Neural cell (in vitro differentiated cells): ENCODE data around the gene RUFY3. TPM values are rescaled to one million over a fixed set of nuclear protein-coding genes. Genes with fewer than 3 reads are reported as not detected.

ENCODE experiments used
- H2AFZ ChIP-seq: fragments of 200-600, 300-800 bp; sonication (generic), shearing (Covaris generic); 2 replicates; pipeline ENCODE4 v1.6.0; 2014; ENCODE audit warnings: low read depth, mild to moderate bottlenecking, antibody characterized with exemption, low read length, moderate library complexity
- H3F3A ChIP-seq: fragments of 200-600 bp; shearing (Covaris generic); 2 replicates; pipeline ENCODE4 v1.6.1; 2016; ENCODE audit warnings: mild to moderate bottlenecking, moderate library complexity, mixed read lengths, antibody characterized with exemption, low read length; ENCODE audit not compliant: insufficient read depth, poor library complexity, severe bottlenecking
- H3K27ac ChIP-seq: fragments of 200-600, 300-800 bp; sonication (generic), shearing (Covaris generic); 2 replicates; pipeline ENCODE4 v1.5.1; 2014; ENCODE audit warnings: mild to moderate bottlenecking, low read length, moderate library complexity
- H3K27me3 ChIP-seq: fragments of 300-800, 200-600 bp; sonication (generic), shearing (Covaris generic); 2 replicates; pipeline ENCODE4 v1.6.0; 2014; ENCODE audit warnings: mild to moderate bottlenecking, low read depth, low read length, moderate library complexity; ENCODE audit not compliant: insufficient read depth
- H3K36me3 ChIP-seq: fragments of 300-800, 200-600 bp; sonication (generic), shearing (Covaris generic); 2 replicates; pipeline ENCODE4 v1.5.1; 2014; ENCODE audit warnings: mild to moderate bottlenecking, antibody characterized with exemption, low read length, moderate library complexity; ENCODE audit not compliant: insufficient read depth
- H3K4me2 ChIP-seq: fragments of 300-800, 200-600 bp; sonication (generic), shearing (Covaris generic); 2 replicates; pipeline ENCODE4 v1.6.0; 2014; ENCODE audit warnings: mild to moderate bottlenecking, low read length
- H3K4me3 ChIP-seq: fragments of 300-800, 200-600 bp; sonication (generic), shearing (Covaris generic); 2 replicates; pipeline ENCODE4 v1.5.1; 2014; ENCODE audit warnings: mild to moderate bottlenecking, low read length, moderate library complexity
- H3K79me2 ChIP-seq: fragments of 200-600 bp; shearing (Covaris generic); replicated peaks from 2 replicates; pipeline ENCODE4 v1.6.0; 2014; ENCODE audit warnings: mild to moderate bottlenecking, low read length, moderate library complexity; ENCODE audit not compliant: insufficient read depth
- H3K9ac ChIP-seq: fragments of 300-800, 200-600 bp; sonication (generic), shearing (Covaris generic); 2 replicates; pipeline ENCODE4 v1.6.1; 2016; ENCODE audit warnings: mild to moderate bottlenecking, low read length, mixed read lengths
- H3K9me2 ChIP-seq: fragments of 200-600 bp; shearing (Covaris generic); 2 replicates; pipeline ENCODE4 v1.6.1; 2016; ENCODE audit warnings: mild to moderate bottlenecking, low read length, mixed read lengths; ENCODE audit not compliant: insufficient read depth
- H3K9me3 ChIP-seq: fragments of 200-600, 300-800 bp; sonication (generic), shearing (Covaris generic); 2 replicates; pipeline ENCODE4 v1.6.1; 2016; ENCODE audit warnings: mild to moderate bottlenecking, mixed run types, low read length, moderate library complexity, mixed read lengths
- H4K20me1 ChIP-seq: fragments of 200-600 bp; shearing (Covaris generic); 2 replicates; pipeline ENCODE4 v1.6.1; 2016; ENCODE audit warnings: mild to moderate bottlenecking, mixed run types; ENCODE audit not compliant: insufficient read depth
- CTCF ChIP-seq: fragments of 450-650 bp; IDR thresholded peaks from 2 replicates; pipeline ENCODE4 v1.5.1; 2014; ENCODE audit warnings: antibody characterized with exemption, mild to moderate bottlenecking, moderate library complexity; ENCODE audit not compliant: poor library complexity, severe bottlenecking
- EP300 ChIP-seq: fragments of 450-650 bp; conservative IDR thresholded peaks from 2 replicates; pipeline ENCODE4 v1.6.1; 2014; ENCODE audit warnings: antibody characterized with exemption, mild to moderate bottlenecking, moderate library complexity; ENCODE audit not compliant: poor library complexity, severe bottlenecking
- EZH2 ChIP-seq: fragments of 200-600, 300-800 bp; shearing (Covaris generic), sonication (generic); IDR thresholded peaks from 2 replicates; pipeline ENCODE4 v1.6.1; 2014; ENCODE audit warnings: antibody characterized with exemption, low read length, borderline replicate concordance, mild to moderate bottlenecking; ENCODE audit not compliant: insufficient read depth, poor library complexity, severe bottlenecking
- MXI1 ChIP-seq: fragments of 450-650 bp; conservative IDR thresholded peaks from 2 replicates; pipeline ENCODE4 v1.6.1; 2014; ENCODE audit warnings: antibody characterized with exemption, mild to moderate bottlenecking; ENCODE audit not compliant: poor library complexity, severe bottlenecking
- POLR2AphosphoS5 ChIP-seq: IDR thresholded peaks from 2 replicates; pipeline ENCODE4 v1.6.1; 2012
- RAD21 ChIP-seq: fragments of 450-650 bp; conservative IDR thresholded peaks from 2 replicates; pipeline ENCODE4 v1.6.1; 2014; ENCODE audit warnings: antibody characterized with exemption, mild to moderate bottlenecking, moderate library complexity
- REST ChIP-seq: IDR thresholded peaks from 2 replicates; pipeline ENCODE4 v1.6.1; 2012; ENCODE audit warnings: borderline replicate concordance
- SMC3 ChIP-seq: fragments of 450-650 bp; conservative IDR thresholded peaks from 2 replicates; pipeline ENCODE4 v1.6.1; 2014; ENCODE audit warnings: antibody characterized with exemption, mild to moderate bottlenecking, moderate library complexity; ENCODE audit not compliant: poor library complexity
- TAF1 ChIP-seq: IDR thresholded peaks from 2 replicates; pipeline ENCODE4 v1.6.1; 2012; ENCODE audit warnings: low read depth
- polyA plus RNA-seq: library from polyadenylated mRNA; depleted of rRNA; stranded (reverse); fragments of >200 nt; gene quantifications from 2 replicates; pipeline ENCODE4 v1.2.3, GENCODE V29; 2014

The RUFY3 gene
- polyA plus RNA-seq, 1 donor from 2014 or later, result 414 TPM

- H4K20me1 ChIP-seq, result no peaks in the 10 kb centered on the region
- no peak overlapping the region for H3K9ac ChIP-seq
- H3K27me3 ChIP-seq, result no peaks in the 10 kb centered on the region
- H2AFZ ChIP-seq, result no peak overlapping the region
- no peaks in the 10 kb centered on the region for H3K9me3 ChIP-seq
- H3F3A ChIP-seq, result no peaks in the 10 kb centered on the region
- no peak for TF ChIP-seq EZH2
- TF ChIP-seq TAF1, result no peak
- TF ChIP-seq EP300, result no peak
- no peak for TF ChIP-seq CTCF
- TF ChIP-seq POLR2AphosphoS5, result no peak
- H3K4me3 ChIP-seq, result no peak overlapping the region
- no peaks in the 10 kb centered on the region for H3K79me2 ChIP-seq
- H3K4me2 ChIP-seq, result no peak overlapping the region
- no peaks in the 10 kb centered on the region for H3K36me3 ChIP-seq
- no peak overlapping the region for H3K27ac ChIP-seq
- H3K9me2 ChIP-seq, result no peaks in the 10 kb centered on the region
These were observed 43.3 kb upstream of the RUFY3 start for GRCh38 chr4:70678383-70678999.

GRCh38 chr4:70680934-70681333 lies 40.8 kb upstream of the RUFY3 start:
- Histone ChIP-seq H3K9ac (no peak overlapping the region), H3K79me2 (no peaks in the 10 kb centered on the region), H2AFZ (no peak overlapping the region), H3K27me3 (no peaks in the 10 kb centered on the region), H3K4me2 (no peak overlapping the region), H3K9me2 (no peaks in the 10 kb centered on the region), H3K27ac (no peak overlapping the region), H3F3A (no peaks in the 10 kb centered on the region), H3K9me3 (no peaks in the 10 kb centered on the region), H3K4me3 (no peak overlapping the region), H3K36me3 (no peaks in the 10 kb centered on the region), H4K20me1 (no peaks in the 10 kb centered on the region)
- no peak for TF ChIP-seq SMC3
- no peak for TF ChIP-seq TAF1
- no peak for TF ChIP-seq EP300
- no peak for TF ChIP-seq MXI1
- no peak for TF ChIP-seq POLR2AphosphoS5
- TF ChIP-seq CTCF, result no peak
- no peak for TF ChIP-seq EZH2
- TF ChIP-seq RAD21, result no peak
- no peak for TF ChIP-seq REST
